GM23338 (cell line): ENCODE data around the gene GSTA2. TPM values are rescaled to one million over a fixed set of nuclear protein-coding genes. Genes with fewer than 3 reads are reported as not detected.
A peak's percentile ranks its signal among the peaks of the same experiment; 100 is the strongest.

Source experiments
- ATAC-seq: fragments of 200-7000 bp; cut with Tn5 transposase; 3 replicates; pipeline ENCODE4 v1.9.1; 2020
- DNase-seq: peaks from one replicate; pipeline ENCODE4 v3.0.0-alpha.2; 2015; ENCODE audit warnings: low spot score
- H2AFZ ChIP-seq: fragments of 200-600 bp; sonication (generic); 2 replicates; pipeline ENCODE4 v1.8.0; 2016; ENCODE audit warnings: antibody characterized with exemption, mild to moderate bottlenecking, moderate library complexity
- H3F3A ChIP-seq: fragments of 200-600 bp; sonication (generic); replicated peaks from 2 replicates; pipeline ENCODE4 v1.8.0; 2017; ENCODE audit warnings: antibody characterized with exemption, mixed run types, low read depth
- H3K27ac ChIP-seq: fragments of 200-600 bp; sonication (generic); 2 replicates; pipeline ENCODE4 v1.6.1; 2016; ENCODE audit warnings: low read depth
- H3K27me3 ChIP-seq: fragments of 200-600 bp; sonication (generic); 2 replicates; pipeline ENCODE4 v1.8.0; 2016; ENCODE audit warnings: mild to moderate bottlenecking, mixed run types, moderate library complexity; ENCODE audit not compliant: insufficient read depth
- H3K36me3 ChIP-seq: fragments of 200-600 bp; sonication (generic); 2 replicates; pipeline ENCODE4 v1.8.0; 2016; ENCODE audit warnings: mild to moderate bottlenecking; ENCODE audit not compliant: insufficient read depth
- H3K4me1 ChIP-seq: fragments of 200-600 bp; sonication (generic); 2 replicates; pipeline ENCODE4 v1.8.0; 2016; ENCODE audit warnings: mild to moderate bottlenecking, moderate library complexity; ENCODE audit not compliant: insufficient read depth
- H3K4me2 ChIP-seq: fragments of 200-600 bp; sonication (generic); 2 replicates; pipeline ENCODE4 v1.7.1; 2017; ENCODE audit warnings: mixed run types
- H3K4me3 ChIP-seq: fragments of 200-600 bp; sonication (generic); 2 replicates; pipeline ENCODE4 v1.6.1; 2016; ENCODE audit warnings: mixed run types
- H3K79me2 ChIP-seq: fragments of 200-600 bp; sonication (generic); replicated peaks from 2 replicates; pipeline ENCODE4 v1.8.0; 2017; ENCODE audit warnings: mild to moderate bottlenecking; ENCODE audit not compliant: insufficient read depth
- H3K9me2 ChIP-seq: fragments of 200-600 bp; sonication (generic); 2 replicates; pipeline ENCODE4 v1.8.0; 2017; ENCODE audit not compliant: insufficient read depth
- H4K20me1 ChIP-seq: fragments of 200-600 bp; sonication (generic); replicated peaks from 2 replicates; pipeline ENCODE4 v1.8.0; 2017; ENCODE audit warnings: mild to moderate bottlenecking; ENCODE audit not compliant: insufficient read depth
- H3K27ac Mint-ChIP-seq: 2 replicates; pipeline ENCODE4 v1.8.0; 2020; ENCODE audit warnings: inconsistent platforms, mild to moderate bottlenecking, moderate library complexity, mixed read lengths
- H3K27me3 Mint-ChIP-seq: 3 replicates; pipeline ENCODE4 v1.8.0; 2022; ENCODE audit warnings: low read depth, mild to moderate bottlenecking, moderate library complexity, mixed read lengths, inconsistent platforms; ENCODE audit not compliant: insufficient read depth, poor library complexity
- H3K36me3 Mint-ChIP-seq: 3 replicates; pipeline ENCODE4 v1.8.0; 2021; ENCODE audit warnings: low read depth, mild to moderate bottlenecking, inconsistent platforms, moderate library complexity, mixed read lengths
- H3K4me1 Mint-ChIP-seq: 3 replicates; pipeline ENCODE4 v1.8.0; 2020; ENCODE audit warnings: mild to moderate bottlenecking, inconsistent platforms, mixed read lengths
- H3K4me3 Mint-ChIP-seq: 3 replicates; pipeline ENCODE4 v1.8.0; 2021; ENCODE audit warnings: moderate library complexity, mild to moderate bottlenecking, inconsistent platforms, mixed read lengths
- H3K9me3 Mint-ChIP-seq: 3 replicates; pipeline ENCODE4 v1.8.0; 2020; ENCODE audit warnings: moderate library complexity, mild to moderate bottlenecking, inconsistent platforms, mixed read lengths
- ETS1 ChIP-seq: IDR thresholded peaks from 2 replicates; pipeline ENCODE4 v1.6.1; 2016; ENCODE audit warnings: antibody characterized with exemption
- NANOG ChIP-seq: IDR thresholded peaks from 2 replicates; pipeline ENCODE4 v1.6.1; 2016; ENCODE audit warnings: antibody characterized with exemption, borderline replicate concordance
- POLR2AphosphoS5 ChIP-seq: IDR thresholded peaks from 2 replicates; pipeline ENCODE4 v1.6.1; 2016; ENCODE audit warnings: antibody characterized with exemption, low read depth
- REST ChIP-seq: IDR thresholded peaks from one replicate; pipeline ENCODE4 v1.6.1; 2018; ENCODE audit warnings: antibody characterized with exemption; ENCODE audit not compliant: unreplicated experiment
- ZNF462 ChIP-seq: fragments of 250-450 bp; sonication (Bioruptor Pico); IDR thresholded peaks from 2 replicates; pipeline ENCODE4 v1.5.0; 2020; ENCODE audit warnings: mild to moderate bottlenecking, moderate library complexity
- polyA plus RNA-seq: library from polyadenylated mRNA; unstranded; fragments of >200 nt; fragmentation: Nextera tagmentation; extraction: Ambion mirVana; gene quantifications from 2 replicates; pipeline ENCODE4 v1.2.1, GENCODE V29; 2016
- total RNA-seq: library from RNA; depleted of rRNA; stranded (reverse); fragments of >200 nt; shearing (Covaris generic); gene quantifications from 2 replicates; pipeline ENCODE4 v1.2.3, GENCODE V29; 2014

GSTA2 gene
- total and polyA plus RNA-seq, 2 experiments from 2014 or later: not detected

- Mint-ChIP-seq H3K36me3 (no peaks in the 10 kb centered on the region), H3K27me3 (peaks cover 6% of the 10 kb centered on the region), H3K4me3 (no peak overlapping the region), H3K9me3 (no peaks in the 10 kb centered on the region; the same call in 2 of the 3 replicates), H3K4me1 (peaks cover 38% of the 10 kb centered on the region), H3K27ac (no peak overlapping the region)
- no peak for TF ChIP-seq ZNF462 (CRISPR knock-in tag)
- Histone ChIP-seq H3K36me3 (no peaks in the 10 kb centered on the region), H3K9me2 (peaks cover 23% of the 10 kb centered on the region), H3F3A (no peaks in the 10 kb centered on the region), H3K4me2 (no peak overlapping the region), H2AFZ (no peak overlapping the region), H3K4me3 (no peak overlapping the region), H4K20me1 (no peaks in the 10 kb centered on the region), H3K79me2 (no peaks in the 10 kb centered on the region), H3K27ac (no peak overlapping the region), H3K27me3 (no peaks in the 10 kb centered on the region), H3K4me1 (peaks cover 18% of the 10 kb centered on the region)
- no peak for ATAC-seq
- DNase-seq: no peak
Measured at GRCh38 chr6:52727908-52728307, 35.4 kb downstream of the GSTA2 start.

GRCh38 chr6:52726741-52727535 lies 36.3 kb downstream of the GSTA2 start:
- no peaks in the 10 kb centered on the region for H4K20me1 ChIP-seq
- no peak overlapping the region for H3K4me2 ChIP-seq
- H3K9me2 ChIP-seq: peaks cover 17% of the 10 kb centered on the region
- H3K27ac Mint-ChIP-seq: no peak overlapping the region; the same call in 1 of the 2 replicates
- H3K9me3 Mint-ChIP-seq: no peaks in the 10 kb centered on the region
- H3K27me3 Mint-ChIP-seq: peaks cover 6% of the 10 kb centered on the region
- no peaks in the 10 kb centered on the region for H3K79me2 ChIP-seq
- ATAC-seq (no peak), DNase-seq (no peak)
- H3K36me3 ChIP-seq: no peaks in the 10 kb centered on the region
- H3K4me1 ChIP-seq: peaks cover 14% of the 10 kb centered on the region
- no peaks in the 10 kb centered on the region for H3K36me3 Mint-ChIP-seq
- no peak overlapping the region for H3K4me3 ChIP-seq
- peaks cover 33% of the 10 kb centered on the region for H3K4me1 Mint-ChIP-seq
- no peaks in the 10 kb centered on the region for H3K27me3 ChIP-seq
- H3K27ac ChIP-seq: no peak overlapping the region
- no peaks in the 10 kb centered on the region for H3F3A ChIP-seq
- peak overlapping the region; percentile 74 for H2AFZ ChIP-seq
- H3K4me3 Mint-ChIP-seq: no peak overlapping the region
- TF ChIP-seq REST (no peak), NANOG (no peak), ETS1 (no peak), POLR2AphosphoS5 (no peak)
